Caco-2 (cell line): Measurements from ENCODE around the gene RNLS. TPM values are rescaled to one million over a fixed set of nuclear protein-coding genes. Genes with fewer than 3 reads are reported as not detected.

ENCODE experiments used
- BruUV-seq: library from RNA; stranded (reverse); fragments of 400-500 nt; replicated peaks from 2 replicates; lab custom pipeline; 2021; lab: Mats Ljungman, UMichigan
- CTCF ChIA-PET: fragments of 300-600 bp; sonication (Branson Sonifier 250); formaldehyde crosslinking; loops from one replicate; lab custom pipeline; 2022; ENCODE audit warnings: antibody characterized with exemption; lab: Charles Lee
- POLR2A ChIA-PET: fragments of 300-600 bp; sonication (Branson Sonifier 250); formaldehyde crosslinking; loops from one replicate; lab custom pipeline; 2022; ENCODE audit warnings: antibody characterized with exemption; lab: Charles Lee
- DNase-seq, 2 experiments: peaks; one replicate each; pipeline versions ENCODE4 v3.0.0 to v3.0.0-alpha.2; 2020 to 2022
- H3K27me3 ChIP-seq: replicated peaks from 2 replicates; pipeline ENCODE4 v1.6.0; 2011; ENCODE audit warnings: low read length; ENCODE audit not compliant: control insufficient read depth, insufficient read depth
- H3K36me3 ChIP-seq: 2 replicates; pipeline ENCODE4 v1.5.1; 2011; ENCODE audit warnings: low read length; ENCODE audit not compliant: control insufficient read depth, insufficient read depth
- H3K4me1 ChIP-seq: fragments of 250-450 bp; sonication (Bioruptor Pico); 2 replicates; pipeline ENCODE4 v1.5.1; 2020; ENCODE audit warnings: mild to moderate bottlenecking
- H3K4me3 ChIP-seq: 2 replicates; pipeline ENCODE4 v1.5.1; 2011; ENCODE audit warnings: low read depth, mild to moderate bottlenecking, control low read depth, low read length
- H3K9me3 ChIP-seq: fragments of 250-450 bp; sonication (Bioruptor Pico); 2 replicates; pipeline ENCODE4 v1.5.1; 2020; ENCODE audit warnings: mild to moderate bottlenecking, moderate library complexity
- H3K27ac Mint-ChIP-seq: one replicate; pipeline ENCODE4 v1.8.0; 2022; ENCODE audit warnings: mixed read lengths; ENCODE audit not compliant: unreplicated experiment
- H3K27me3 Mint-ChIP-seq: one replicate; pipeline ENCODE4 v1.8.0; 2022; ENCODE audit warnings: mixed read lengths; ENCODE audit not compliant: insufficient read depth, unreplicated experiment
- H3K36me3 Mint-ChIP-seq: one replicate; pipeline ENCODE4 v1.8.0; 2022; ENCODE audit warnings: mild to moderate bottlenecking, mixed read lengths; ENCODE audit not compliant: insufficient read depth, unreplicated experiment
- H3K4me1 Mint-ChIP-seq: one replicate; pipeline ENCODE4 v1.8.0; 2022; ENCODE audit warnings: low read depth, mixed read lengths; ENCODE audit not compliant: unreplicated experiment
- H3K4me3 Mint-ChIP-seq: one replicate; pipeline ENCODE4 v1.8.0; 2022; ENCODE audit warnings: mild to moderate bottlenecking, moderate library complexity, mixed read lengths; ENCODE audit not compliant: unreplicated experiment
- H3K9me3 Mint-ChIP-seq: one replicate; pipeline ENCODE4 v1.8.0; 2022; ENCODE audit warnings: mixed read lengths; ENCODE audit not compliant: unreplicated experiment
- intact Hi-C: fragments of 100-400 bp; cut with micrococcal nuclease; formaldehyde crosslinking; loops from one replicate; pipeline ENCODE4 v1.10.0; 2022; ENCODE audit not compliant: unreplicated experiment
- total RNA-seq: library from RNA; stranded (reverse); gene quantifications from 2 replicates; pipeline ENCODE4 v1.2.3, GENCODE V29; 2022
- TF ChIP-seq, protein P1 (sequence below), 2 experiments: fragments of 200-600 bp in 1 of 2; IDR thresholded peaks; 1 replicate in 1 of 2; 2 replicates in 1 of 2; pipeline versions ENCODE4 v1.5.1 to v1.8.0; 2011 to 2022; ENCODE audit warnings: antibody characterized with exemption in 1 of 2, control low read depth in 1 of 2, inconsistent platforms in 1 of 2, low read depth in 1 of 2, low read length in 1 of 2, mild to moderate bottlenecking in 1 of 2, moderate library complexity in 1 of 2; ENCODE audit not compliant: insufficient read depth in 1 of 2, severe bottlenecking in 1 of 2, unreplicated experiment in 1 of 2

The RNLS gene
- total RNA-seq, 1 experiment from 2014 or later = 5.7 TPM

DNA sequence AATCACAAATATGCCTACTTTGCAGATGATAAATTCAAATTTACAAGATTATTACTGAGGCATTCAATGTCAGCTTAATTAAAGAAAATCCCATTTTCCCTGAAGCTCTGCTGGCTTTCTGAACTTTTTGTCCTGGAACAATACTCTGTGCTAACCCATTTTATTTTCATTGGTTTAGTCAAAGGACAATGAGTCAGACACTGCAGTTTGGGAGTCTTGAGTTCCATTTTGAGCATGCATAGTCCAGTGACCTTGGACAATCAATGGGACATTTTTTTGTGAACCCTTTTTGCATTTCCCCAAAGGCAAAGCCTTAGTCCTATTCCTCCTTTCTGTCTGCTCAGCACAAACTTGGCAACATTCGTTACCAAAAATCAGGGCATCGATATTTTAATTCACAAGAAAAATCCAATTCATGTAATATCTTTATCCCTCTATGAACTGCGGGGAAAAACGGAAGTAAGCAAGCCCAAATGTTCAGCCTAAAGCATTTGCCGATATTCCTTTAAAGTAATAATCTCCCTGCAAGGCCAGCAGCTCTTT, 339.8 kb downstream of the RNLS start:
- Mint-ChIP-seq H3K36me3 (no peaks in the 10 kb centered on the region), H3K4me1 (no peaks in the 10 kb centered on the region), H3K9me3 (no peaks in the 10 kb centered on the region), H3K27me3 (no peaks in the 10 kb centered on the region), H3K4me3 (no peak overlapping the region), H3K27ac (no peak overlapping the region)
- Histone ChIP-seq H3K4me3 (no peak overlapping the region), H3K36me3 (no peaks in the 10 kb centered on the region), H3K27me3 (no peaks in the 10 kb centered on the region), H3K4me1 (no peaks in the 10 kb centered on the region), H3K9me3 (no peaks in the 10 kb centered on the region)
- no peak for DNase-seq
- no TSS peak for BruUV-seq
- CTCF ChIA-PET = interaction anchor here (0.6 kb wide), 1 partner anchor 94 kb away, joined by 4 read pairs; no protein-coding TSS in a partner anchor
- TF ChIP-seq, protein P1, sequence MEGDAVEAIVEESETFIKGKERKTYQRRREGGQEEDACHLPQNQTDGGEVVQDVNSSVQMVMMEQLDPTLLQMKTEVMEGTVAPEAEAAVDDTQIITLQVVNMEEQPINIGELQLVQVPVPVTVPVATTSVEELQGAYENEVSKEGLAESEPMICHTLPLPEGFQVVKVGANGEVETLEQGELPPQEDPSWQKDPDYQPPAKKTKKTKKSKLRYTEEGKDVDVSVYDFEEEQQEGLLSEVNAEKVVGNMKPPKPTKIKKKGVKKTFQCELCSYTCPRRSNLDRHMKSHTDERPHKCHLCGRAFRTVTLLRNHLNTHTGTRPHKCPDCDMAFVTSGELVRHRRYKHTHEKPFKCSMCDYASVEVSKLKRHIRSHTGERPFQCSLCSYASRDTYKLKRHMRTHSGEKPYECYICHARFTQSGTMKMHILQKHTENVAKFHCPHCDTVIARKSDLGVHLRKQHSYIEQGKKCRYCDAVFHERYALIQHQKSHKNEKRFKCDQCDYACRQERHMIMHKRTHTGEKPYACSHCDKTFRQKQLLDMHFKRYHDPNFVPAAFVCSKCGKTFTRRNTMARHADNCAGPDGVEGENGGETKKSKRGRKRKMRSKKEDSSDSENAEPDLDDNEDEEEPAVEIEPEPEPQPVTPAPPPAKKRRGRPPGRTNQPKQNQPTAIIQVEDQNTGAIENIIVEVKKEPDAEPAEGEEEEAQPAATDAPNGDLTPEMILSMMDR (IDR thresholded peaks at IDR 0.05; ENCODE audit: insufficient read depth in 1 of 2, low read depth in 1 of 2, low read length in 1 of 2, severe bottlenecking in 1 of 2, unreplicated experiment in 1 of 2) = no peak
- POLR2A ChIA-PET = no interaction called here
- intact Hi-C loops = no loop called here

DNA sequence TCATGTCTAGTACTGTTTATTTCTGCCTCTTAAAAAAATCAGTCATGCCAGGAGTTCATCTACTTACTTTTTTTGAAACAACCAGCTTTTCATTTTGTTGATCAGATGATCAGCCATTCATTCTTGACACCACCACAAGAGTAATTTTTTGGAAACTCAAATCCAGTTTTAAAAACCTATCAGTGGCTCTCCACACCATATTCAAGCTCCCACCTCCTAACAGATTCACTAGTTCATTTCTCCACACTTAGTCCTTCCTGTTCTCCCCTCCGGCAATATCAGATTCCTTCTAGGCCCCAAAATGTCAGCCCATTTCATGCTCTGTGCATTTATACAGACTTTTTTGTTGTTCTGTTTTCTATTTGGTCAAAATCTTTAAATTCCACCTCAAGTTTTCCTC, 341.6 kb downstream of the RNLS start:
- DNase-seq = no peak
- no peak overlapping the region for H3K4me3 ChIP-seq
- no peak overlapping the region for H3K27ac Mint-ChIP-seq
- no peaks in the 10 kb centered on the region for H3K9me3 ChIP-seq
- H3K9me3 Mint-ChIP-seq = no peaks in the 10 kb centered on the region
- TF ChIP-seq, protein P1 (IDR thresholded peaks at IDR 0.05; ENCODE audit: insufficient read depth in 1 of 2, low read depth in 1 of 2, low read length in 1 of 2, severe bottlenecking in 1 of 2, unreplicated experiment in 1 of 2) = no peak
- intact Hi-C loops = no loop called here
- no TSS peak for BruUV-seq
- H3K4me1 Mint-ChIP-seq = no peaks in the 10 kb centered on the region
- H3K27me3 Mint-ChIP-seq = no peaks in the 10 kb centered on the region
- no peaks in the 10 kb centered on the region for H3K36me3 Mint-ChIP-seq
- H3K4me3 Mint-ChIP-seq = no peak overlapping the region
- ChIA-PET CTCF (no interaction called here), POLR2A (no interaction called here)
- no peaks in the 10 kb centered on the region for H3K36me3 ChIP-seq
- H3K27me3 ChIP-seq = no peaks in the 10 kb centered on the region
- H3K4me1 ChIP-seq = no peaks in the 10 kb centered on the region

DNA sequence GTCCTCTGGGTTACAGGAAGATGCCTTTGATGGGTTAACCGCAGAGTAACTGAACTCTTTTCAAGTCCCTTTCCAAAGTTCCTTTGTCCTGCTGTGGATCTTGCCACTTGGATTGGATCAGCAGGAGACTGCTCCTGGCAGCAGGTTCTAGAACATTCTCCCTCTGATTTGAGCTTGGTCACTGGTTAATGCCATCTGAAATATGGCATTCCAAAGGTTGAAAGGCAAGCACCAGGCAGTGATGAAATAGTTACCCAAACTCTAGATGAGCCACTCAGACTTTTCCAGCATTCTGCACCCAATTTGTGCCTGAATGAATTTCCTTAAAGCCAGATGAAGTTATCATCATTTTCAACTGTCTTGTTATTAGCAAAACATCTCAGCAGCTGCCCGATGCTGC, 343.9 kb downstream of the RNLS start:
- ChIA-PET CTCF (no interaction called here), POLR2A (no interaction called here)
- no peaks in the 10 kb centered on the region for H3K9me3 ChIP-seq
- H3K4me3 ChIP-seq = no peak overlapping the region
- intact Hi-C loops = no loop called here
- Mint-ChIP-seq H3K4me1 (no peaks in the 10 kb centered on the region), H3K27ac (no peak overlapping the region), H3K4me3 (no peak overlapping the region), H3K27me3 (no peaks in the 10 kb centered on the region), H3K36me3 (no peaks in the 10 kb centered on the region), H3K9me3 (no peaks in the 10 kb centered on the region)
- TF ChIP-seq, protein P1 (IDR thresholded peaks at IDR 0.05; ENCODE audit: insufficient read depth in 1 of 2, low read depth in 1 of 2, low read length in 1 of 2, severe bottlenecking in 1 of 2, unreplicated experiment in 1 of 2) = no peak
- no TSS peak for BruUV-seq
- no peaks in the 10 kb centered on the region for H3K36me3 ChIP-seq
- no peaks in the 10 kb centered on the region for H3K27me3 ChIP-seq
- no peak for DNase-seq
- H3K4me1 ChIP-seq = no peaks in the 10 kb centered on the region
